Fibroblast of the aortic adventitia (primary cell): Measurements from ENCODE around the gene CD200R1L. TPM values are rescaled to one million over a fixed set of nuclear protein-coding genes. Genes with fewer than 3 reads are reported as not detected.

Source experiments
- DNase-seq: peaks from one replicate; pipeline ENCODE4 v3.0.0-alpha.2; 2010; ENCODE audit warnings: low read depth
- H3K4me3 ChIP-seq: 2 replicates; pipeline ENCODE4 v1.5.1; 2011; ENCODE audit warnings: low read depth, mild to moderate bottlenecking, control low read depth, low read length, moderate library complexity
- CTCF ChIP-seq: IDR thresholded peaks from 2 replicates; pipeline ENCODE4 v1.5.1; 2011; ENCODE audit warnings: mild to moderate bottlenecking, low read length, control low read depth, inconsistent platforms; ENCODE audit not compliant: insufficient read depth
- total RNA-seq: library from RNA; depleted of rRNA; stranded (reverse); fragments of >200 nt; gene quantifications from 2 replicates; pipeline ENCODE4 v1.2.3, GENCODE V29; 2012; ENCODE audit warnings: low replicate concordance

Gene CD200R1L
- total RNA-seq, 1 donor: not detected

- no peak overlapping the region for H3K4me3 ChIP-seq
- peak; percentile 93 for DNase-seq
- peak; percentile 69 for TF ChIP-seq CTCF
These were observed 32.4 kb downstream of the CD200R1L start for GRCh38 chr3:112814266-112814665.

DNA sequence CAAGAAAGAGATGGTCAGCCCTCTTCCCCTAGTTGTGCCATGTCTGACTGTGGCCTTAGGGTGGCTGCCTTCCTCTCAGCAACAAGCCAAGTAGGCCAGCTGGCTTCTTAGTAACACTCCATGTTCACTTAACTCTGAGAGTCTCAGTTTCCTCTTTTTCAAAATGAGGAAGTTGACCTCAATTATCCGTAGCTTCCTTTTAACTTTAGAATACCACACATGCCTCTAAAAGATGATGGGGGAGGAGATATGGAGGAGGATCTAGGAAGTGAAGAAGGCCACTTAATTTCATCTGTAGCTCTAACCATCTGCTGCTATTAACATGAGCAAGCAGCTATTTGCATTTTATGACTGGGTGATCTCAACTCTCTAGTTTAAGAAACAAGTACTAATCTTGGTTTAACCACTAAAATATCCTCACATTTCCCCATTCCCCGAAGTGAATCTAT is 32.9 kb downstream of the CD200R1L start:
- DNase-seq: peak; percentile 80
- H3K4me3 ChIP-seq: no peak overlapping the region
- no peak for TF ChIP-seq CTCF

DNA sequence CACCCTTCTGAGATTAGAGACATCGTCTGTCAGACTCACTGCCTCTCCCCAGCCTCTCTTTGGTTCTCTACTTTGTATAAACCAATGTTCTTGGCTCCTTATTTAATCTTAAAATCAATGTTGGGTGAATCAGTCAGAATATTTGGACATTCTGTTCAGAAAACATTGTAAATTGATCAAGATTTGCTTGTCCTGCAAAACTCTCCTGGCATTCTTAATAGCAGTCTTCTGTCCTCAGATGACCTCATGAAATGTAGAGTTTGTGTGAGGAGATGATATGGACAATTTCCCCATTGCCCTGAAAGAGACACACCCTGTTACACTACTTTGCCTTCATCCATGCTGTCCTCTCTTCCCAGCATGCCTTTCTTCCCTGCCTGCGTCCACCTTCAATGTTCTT is 33.6 kb downstream of the CD200R1L start:
- no peak for TF ChIP-seq CTCF
- no peak overlapping the region for H3K4me3 ChIP-seq
- peak; percentile 49 for DNase-seq

DNA sequence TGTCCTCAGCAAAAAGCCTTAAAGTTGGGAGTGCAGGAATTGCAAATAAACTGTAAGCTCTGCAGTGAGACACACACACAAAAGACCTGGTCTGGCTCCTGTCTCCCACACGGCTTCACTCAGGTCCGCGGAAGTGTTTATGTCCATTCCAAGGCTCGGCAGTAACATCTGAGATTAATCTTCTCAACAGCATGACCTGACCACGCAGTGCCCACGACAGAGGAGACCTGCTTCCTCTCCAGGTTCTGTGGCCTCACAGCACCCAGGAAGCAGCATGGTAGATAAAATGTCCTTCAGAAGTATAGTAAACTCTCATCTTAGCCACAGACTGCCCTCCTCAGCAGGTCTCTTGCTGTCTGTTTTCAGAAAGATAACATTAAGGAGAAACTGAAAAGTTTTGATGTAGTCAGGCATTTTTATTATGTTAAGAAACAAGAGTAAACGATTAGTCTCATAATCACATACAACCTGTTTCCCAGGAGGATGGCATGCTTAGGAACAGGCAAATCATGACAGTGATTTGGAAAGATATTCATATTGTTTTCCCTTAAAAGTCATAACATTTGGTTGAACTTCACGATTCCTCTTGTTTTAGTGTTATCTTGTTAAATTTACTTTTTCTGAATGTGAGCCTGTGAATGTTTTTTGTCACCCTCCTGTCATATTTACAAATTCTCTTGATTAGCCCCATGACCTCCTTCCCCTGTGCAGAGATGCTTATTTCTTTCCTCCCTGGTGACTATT is 34.6 kb downstream of the CD200R1L start:
- DNase-seq: peak; percentile 58
- no peak for TF ChIP-seq CTCF
- H3K4me3 ChIP-seq: no peak overlapping the region

- H3K4me3 ChIP-seq: no peak overlapping the region
- peak; percentile 100 for DNase-seq
- no peak for TF ChIP-seq CTCF
These were observed 35.4 kb downstream of the CD200R1L start for GRCh38 chr3:112811131-112811884.

GRCh38 chr3:112810561-112810960 is 36.1 kb downstream of the CD200R1L start:
- H3K4me3 ChIP-seq: no peak overlapping the region
- no peak for DNase-seq
- no peak for TF ChIP-seq CTCF
